ENCODE data around the gene FRYL.

GRCh38 chr4:48774760-48775710 lies 5.0 kb downstream of the FRYL start:
- TF ChIP-seq CTCF (IDR thresholded peaks at IDR 0.05) (no peak), POLR2A (IDR thresholded peaks at IDR 0.05) (no peak)

All from lower leg skin (tissue), 3 donors.